Suprapubic skin (tissue), 4 donors: ENCODE measurements around the gene DNAH1. TPM values are rescaled to one million over a fixed set of nuclear protein-coding genes. Genes with fewer than 3 reads are reported as not detected.

ENCODE experiments used
- DNase-seq, 2 donors: peaks; one replicate each; pipeline ENCODE4 v3.0.0-alpha.2; 2019; ENCODE audit warnings: low spot score in 2 of 2
- H3K27ac ChIP-seq: fragments of 200-600 bp; sonication (generic); one replicate; pipeline ENCODE4 v1.5.1; 2019
- H3K27me3 ChIP-seq: fragments of 200-600 bp; sonication (generic); one replicate; pipeline ENCODE4 v1.5.1; 2019
- H3K36me3 ChIP-seq: fragments of 200-600 bp; sonication (generic); one replicate; pipeline ENCODE4 v1.5.1; 2019
- H3K4me1 ChIP-seq: fragments of 200-600 bp; sonication (generic); one replicate; pipeline ENCODE4 v1.5.1; 2019
- H3K4me3 ChIP-seq: fragments of 200-600 bp; sonication (generic); one replicate; pipeline ENCODE4 v1.5.1; 2019; ENCODE audit warnings: mild to moderate bottlenecking
- H3K9me3 ChIP-seq: fragments of 200-600 bp; sonication (generic); one replicate; pipeline ENCODE4 v1.5.1; 2019
- CTCF ChIP-seq, 2 donors: fragments of 200-600 bp in 1 of 2; fragments of 450-650 bp in 1 of 2; sonication (generic) in 1 of 2; IDR thresholded peaks; one replicate each; pipeline ENCODE4 v1.5.1; 2016 to 2019; ENCODE audit warnings: antibody characterized with exemption in 2 of 2, mild to moderate bottlenecking in 1 of 2, moderate library complexity in 1 of 2
- EP300 ChIP-seq: sonication (generic); formaldehyde crosslinking; IDR thresholded peaks from one replicate; pipeline ENCODE4 v1.6.1; 2017; ENCODE audit warnings: antibody characterized with exemption
- POLR2A ChIP-seq, 2 donors: fragments of 450-650 bp; IDR thresholded peaks; one replicate each; pipeline ENCODE4 v1.6.1; 2017; ENCODE audit warnings: antibody characterized with exemption in 2 of 2, mild to moderate bottlenecking in 2 of 2, moderate library complexity in 2 of 2
- POLR2AphosphoS5 ChIP-seq, 3 donors: sonication (generic); formaldehyde crosslinking; IDR thresholded peaks; one replicate each; pipeline ENCODE4 v1.6.1; 2017; ENCODE audit warnings: antibody characterized with exemption in 3 of 3
- WGBS: methylation state at CpG from one replicate; pipeline ENCODE4 v1.1.5; 2018; 5-methylcytosine and 5-hydroxymethylcytosine counted together
- total RNA-seq, 4 donors: library from RNA; depleted of rRNA; stranded (reverse); fragments of >200 nt; gene quantifications; one replicate each; pipeline ENCODE4 v1.1.0, GENCODE V29; 2016

Gene DNAH1
- total RNA-seq, 4 donors from 2014 or later, result 3.4 to 10.1 (median 7.7) TPM

DNA sequence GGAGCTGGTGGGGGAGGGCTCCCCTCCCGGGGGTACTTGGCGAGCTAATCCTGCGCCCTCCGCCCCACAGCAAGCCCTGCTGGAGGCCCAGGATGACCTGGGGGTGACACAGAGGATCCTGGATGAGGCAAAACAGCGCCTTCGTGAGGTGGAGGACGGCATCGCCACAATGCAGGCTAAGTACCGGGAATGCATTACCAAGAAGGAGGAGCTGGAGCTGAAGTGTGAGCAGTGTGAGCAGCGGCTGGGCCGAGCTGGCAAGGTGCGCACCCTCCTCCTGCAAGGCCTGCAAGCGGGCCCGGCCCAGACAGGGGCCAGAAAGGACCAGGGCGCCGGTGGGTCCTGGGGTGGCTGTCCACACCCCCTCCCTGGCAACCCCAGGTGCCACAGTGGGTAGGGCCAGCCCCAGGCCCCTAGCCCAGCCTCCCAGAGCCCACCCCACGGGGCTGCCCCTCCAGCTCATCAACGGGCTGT, 72.3 kb downstream of the DNAH1 start:
- Histone ChIP-seq H3K4me1 (no peaks in the 10 kb centered on the region), H3K27me3 (no peaks in the 10 kb centered on the region), H3K36me3 (peaks cover 30% of the 10 kb centered on the region), H3K4me3 (no peak overlapping the region), H3K9me3 (no peaks in the 10 kb centered on the region), H3K27ac (no peak overlapping the region)
- WGBS, result 85% methylated on average over 17 of the region's 18 CpGs
- DNase-seq, result no peak
- TF ChIP-seq POLR2AphosphoS5 (IDR thresholded peaks at IDR 0.05) (no peak), EP300 (no peak), CTCF (IDR thresholded peaks at IDR 0.05) (no peak), POLR2A (IDR thresholded peaks at IDR 0.05) (no peak)

- DNase-seq, result no peak
- Histone ChIP-seq H3K4me3 (no peak overlapping the region), H3K9me3 (no peaks in the 10 kb centered on the region), H3K4me1 (no peaks in the 10 kb centered on the region), H3K36me3 (peaks cover 34% of the 10 kb centered on the region), H3K27me3 (no peaks in the 10 kb centered on the region), H3K27ac (no peak overlapping the region)
- TF ChIP-seq EP300, result no peak
- TF ChIP-seq CTCF (IDR thresholded peaks at IDR 0.05), result no peak
- TF ChIP-seq POLR2A (IDR thresholded peaks at IDR 0.05), result no peak
- TF ChIP-seq POLR2AphosphoS5 (IDR thresholded peaks at IDR 0.05), result no peak
- 98% methylated on average over 8 of the region's 9 CpGs for WGBS
Observed at GRCh38 chr3:52388933-52389332, 72.8 kb downstream of the DNAH1 start.

GRCh38 chr3:52391096-52391495, 75.0 kb downstream of the DNAH1 start:
- H3K27ac ChIP-seq, result no peak overlapping the region
- WGBS, result 82% methylated on average over 11 of the region's 12 CpGs
- no peaks in the 10 kb centered on the region for H3K4me1 ChIP-seq
- DNase-seq, result no peak
- no peak overlapping the region for H3K4me3 ChIP-seq
- TF ChIP-seq CTCF (IDR thresholded peaks at IDR 0.05) (no peak), EP300 (no peak), POLR2A (IDR thresholded peaks at IDR 0.05) (no peak), POLR2AphosphoS5 (IDR thresholded peaks at IDR 0.05) (no peak)
- H3K9me3 ChIP-seq, result no peaks in the 10 kb centered on the region
- peaks cover 40% of the 10 kb centered on the region for H3K36me3 ChIP-seq
- H3K27me3 ChIP-seq, result no peaks in the 10 kb centered on the region

GRCh38 chr3:52392216-52392930, 76.3 kb downstream of the DNAH1 start:
- TF ChIP-seq EP300, result no peak
- TF ChIP-seq POLR2A (IDR thresholded peaks at IDR 0.05), result no peak
- TF ChIP-seq CTCF (IDR thresholded peaks at IDR 0.05), result no peak
- no peak for TF ChIP-seq POLR2AphosphoS5 (IDR thresholded peaks at IDR 0.05)
- no peak overlapping the region for H3K27ac ChIP-seq
- no peaks in the 10 kb centered on the region for H3K27me3 ChIP-seq
- DNase-seq, result no peak
- 90% methylated on average over 3 of the region's 16 CpGs for WGBS
- H3K9me3 ChIP-seq, result no peaks in the 10 kb centered on the region
- peaks cover 38% of the 10 kb centered on the region for H3K36me3 ChIP-seq
- no peaks in the 10 kb centered on the region for H3K4me1 ChIP-seq
- no peak overlapping the region for H3K4me3 ChIP-seq

DNA sequence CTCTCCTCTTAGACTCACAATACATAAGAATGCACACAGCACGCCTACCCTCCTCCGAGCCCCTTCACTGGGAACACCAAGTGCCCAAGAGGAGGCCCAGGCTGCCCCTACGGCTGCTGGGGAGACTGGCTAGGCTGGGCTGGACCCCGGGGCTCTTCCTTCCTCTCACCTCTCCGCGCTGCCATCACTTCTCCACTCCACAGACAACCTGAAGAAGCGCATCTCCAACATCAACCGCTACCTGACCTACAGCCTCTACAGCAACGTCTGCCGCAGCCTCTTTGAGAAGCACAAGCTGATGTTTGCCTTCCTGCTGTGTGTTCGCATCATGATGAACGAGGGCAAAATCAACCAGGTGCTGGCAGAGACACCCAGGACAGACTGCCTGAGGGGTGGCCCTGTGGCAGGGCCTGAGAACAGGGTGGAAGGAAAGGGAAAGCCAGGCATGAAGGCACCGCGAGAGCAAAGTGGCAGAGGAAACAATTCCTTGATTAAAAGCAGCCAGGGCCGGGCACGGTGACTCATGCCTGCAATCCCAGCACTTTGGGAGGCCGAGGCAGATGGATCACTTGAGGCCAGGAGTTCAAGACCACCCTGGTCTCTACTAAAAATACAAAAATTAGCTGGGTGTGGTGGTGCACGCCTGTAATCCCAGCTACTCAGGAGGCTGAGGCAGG, 77.2 kb downstream of the DNAH1 start:
- DNase-seq, result no peak
- no peak overlapping the region for H3K4me3 ChIP-seq
- H3K9me3 ChIP-seq, result no peaks in the 10 kb centered on the region
- no peak overlapping the region for H3K27ac ChIP-seq
- H3K36me3 ChIP-seq, result peaks cover 38% of the 10 kb centered on the region
- TF ChIP-seq CTCF (IDR thresholded peaks at IDR 0.05), result no peak
- TF ChIP-seq POLR2AphosphoS5 (IDR thresholded peaks at IDR 0.05), result no peak
- no peak for TF ChIP-seq EP300
- no peak for TF ChIP-seq POLR2A (IDR thresholded peaks at IDR 0.05)
- H3K4me1 ChIP-seq, result no peaks in the 10 kb centered on the region
- H3K27me3 ChIP-seq, result no peaks in the 10 kb centered on the region
- WGBS, result 91% methylated on average over 18 of the region's 18 CpGs
